GM19193 (cell line): ENCODE measurements around the gene NFIB.

Experiments
- POLR2A ChIP-seq: IDR thresholded peaks from 4 replicates; pipeline ENCODE4 v1.6.1; 2011; ENCODE audit not compliant: insufficient read depth, insufficient read length; ENCODE audit errors: extremely low read depth

NFIB gene

DNA sequence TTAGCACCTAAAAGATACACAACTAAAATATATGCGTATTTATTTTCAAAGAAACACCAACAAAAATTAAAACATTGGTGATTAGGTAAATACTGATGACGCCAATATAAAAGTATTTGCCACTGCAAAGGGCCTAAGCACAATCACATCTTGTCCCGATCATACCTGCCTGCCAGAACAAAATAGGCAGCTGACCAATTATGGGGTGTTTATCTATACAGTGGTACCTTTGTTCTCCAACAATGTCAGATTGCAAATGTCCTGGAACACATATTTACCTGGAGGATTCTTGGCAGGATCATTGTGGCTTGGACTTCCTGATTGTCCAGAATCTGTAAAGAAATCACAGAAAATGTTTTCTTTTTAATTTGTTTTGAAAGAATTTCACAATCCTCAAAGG, 134.5 kb downstream of the NFIB start:
- TF ChIP-seq POLR2A = no peak

DNA sequence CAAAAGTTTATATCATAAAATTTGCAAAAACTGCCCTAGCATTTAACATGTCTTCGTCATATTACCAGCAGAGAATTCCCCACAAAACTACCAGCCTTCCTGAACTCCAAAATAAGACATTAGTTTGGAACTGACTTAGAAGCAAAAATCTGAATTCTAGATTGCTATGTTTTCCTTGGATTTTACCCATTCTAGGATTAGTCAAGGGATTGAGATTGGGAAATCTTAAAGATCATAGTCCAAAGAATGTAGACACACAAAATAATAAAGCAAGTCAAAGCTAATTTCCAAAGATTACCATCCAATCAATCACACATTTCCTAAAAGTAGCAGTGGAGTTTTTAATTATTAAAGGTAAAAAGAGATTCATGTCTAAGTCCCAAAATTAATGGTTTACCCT, 138.2 kb downstream of the NFIB start:
- TF ChIP-seq POLR2A = no peak

DNA sequence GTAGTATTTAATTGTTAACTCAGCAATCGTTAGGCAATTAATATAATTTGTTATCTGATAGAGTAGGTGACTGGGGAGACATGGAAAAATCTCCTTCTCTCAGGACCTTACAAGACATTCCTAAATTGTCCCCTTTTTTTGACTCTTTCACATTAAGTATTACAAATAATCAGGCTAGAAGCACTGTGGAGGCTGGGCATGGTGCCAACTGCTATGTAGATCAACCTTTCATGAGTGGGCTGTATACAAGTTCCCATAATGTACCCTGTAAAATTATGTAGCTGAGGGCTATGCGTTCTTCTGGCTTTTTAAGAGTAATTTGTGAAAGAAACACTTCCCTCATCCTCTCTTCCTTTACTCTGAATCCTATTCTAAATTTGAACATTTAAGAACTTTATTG, 140.2 kb downstream of the NFIB start:
- TF ChIP-seq POLR2A = no peak

DNA sequence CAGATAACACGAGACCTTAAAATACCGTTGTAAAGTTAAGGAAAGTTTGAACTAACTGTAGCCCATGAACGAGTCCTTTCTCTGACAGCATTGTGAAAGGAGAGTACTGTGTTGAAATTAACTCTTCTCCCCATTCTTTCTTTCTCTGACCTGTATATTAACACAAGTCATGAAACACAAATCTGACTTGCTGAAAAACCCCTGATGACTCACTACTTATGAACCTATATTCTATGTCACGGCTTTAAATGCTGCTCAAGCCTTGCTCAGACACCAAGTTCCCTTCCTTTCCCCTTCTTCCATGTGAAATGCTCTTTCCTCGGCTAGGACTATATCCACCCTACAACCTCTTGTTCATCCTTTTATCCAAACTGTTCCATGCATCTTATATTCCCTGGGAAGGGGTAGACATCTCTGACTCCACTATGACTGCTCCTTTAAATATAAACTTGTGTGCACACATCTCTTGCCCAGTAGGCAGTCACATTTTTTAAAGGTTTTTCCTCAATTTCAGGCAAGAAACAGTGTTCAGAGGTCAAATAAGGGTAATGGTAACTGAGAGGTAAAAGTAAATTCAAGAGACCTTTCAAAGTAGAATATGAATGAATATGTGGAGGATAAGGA, 142.9 kb downstream of the NFIB start:
- no peak for TF ChIP-seq POLR2A

DNA sequence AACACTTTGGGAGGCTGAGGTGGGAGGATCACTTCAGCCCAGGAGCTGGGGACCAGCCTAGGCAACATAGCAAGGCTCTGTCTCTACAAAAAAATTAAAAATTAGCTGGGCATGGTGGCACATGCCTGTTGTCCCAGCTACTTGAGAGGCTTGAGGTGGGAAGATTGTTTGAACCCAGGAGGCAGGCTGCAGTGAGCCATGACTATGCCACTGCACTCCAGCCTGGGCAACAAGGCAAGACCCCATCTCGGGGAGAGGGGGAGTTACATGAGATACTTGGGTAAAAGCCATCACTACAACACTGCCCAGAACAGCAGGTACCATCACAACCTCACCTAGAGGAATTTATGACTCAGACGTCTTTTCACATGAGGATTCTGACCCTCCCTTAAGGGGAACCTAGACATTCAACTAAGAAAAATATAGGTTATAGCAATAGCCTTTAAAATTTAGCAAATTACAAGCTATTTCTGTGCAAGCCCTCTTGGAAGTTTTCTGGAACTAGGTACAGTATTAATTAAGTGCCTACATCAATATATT, 143.5 kb downstream of the NFIB start:
- TF ChIP-seq POLR2A = no peak

DNA sequence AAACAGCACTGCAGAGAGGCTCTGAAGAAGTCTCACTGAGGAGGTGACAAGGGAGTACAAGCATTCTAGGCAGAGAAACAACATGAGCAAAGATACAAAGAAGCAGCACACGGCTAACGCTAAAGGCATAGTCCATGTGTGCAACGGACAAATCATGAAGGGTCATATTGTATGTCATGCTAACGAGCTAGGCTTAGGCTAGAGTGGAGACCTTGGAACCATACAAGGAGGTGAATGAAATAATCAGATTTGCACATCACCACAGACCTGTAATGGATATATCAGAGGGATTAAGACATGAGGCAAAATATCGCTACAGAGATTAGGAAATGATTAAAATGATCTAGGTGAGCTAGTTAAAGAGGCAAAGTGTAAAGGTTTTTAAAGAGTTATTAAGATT, 145.6 kb downstream of the NFIB start:
- no peak for TF ChIP-seq POLR2A

DNA sequence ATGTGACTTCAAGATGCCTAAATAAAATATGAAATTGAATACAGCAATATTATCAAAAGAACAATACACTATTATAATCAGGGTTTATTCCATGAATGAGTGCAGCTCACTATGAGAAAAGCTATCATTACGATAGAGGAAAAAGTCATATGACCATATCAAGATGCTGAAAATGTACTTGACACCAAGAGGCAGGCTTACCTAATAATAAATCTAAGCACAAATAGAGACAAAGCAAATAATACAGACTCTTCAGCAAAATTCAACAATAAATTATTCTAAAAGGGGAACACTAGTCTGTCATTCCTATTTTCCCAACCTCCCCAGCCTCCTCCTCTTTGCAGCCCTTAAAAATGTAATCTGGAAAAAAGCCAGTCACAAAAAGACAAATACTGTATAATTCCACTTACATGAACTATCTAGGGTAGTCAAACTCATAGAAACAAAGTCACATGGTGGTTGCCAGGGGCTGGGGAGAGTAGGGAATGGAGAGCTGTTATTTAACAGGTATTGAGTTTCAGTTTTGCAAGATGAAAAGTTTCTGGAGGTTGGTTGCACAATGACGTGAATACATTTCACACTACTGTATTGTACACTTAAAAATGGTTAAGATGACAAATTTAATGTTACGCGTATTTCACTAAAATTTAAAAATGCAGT, 148.4 kb downstream of the NFIB start:
- no peak for TF ChIP-seq POLR2A

DNA sequence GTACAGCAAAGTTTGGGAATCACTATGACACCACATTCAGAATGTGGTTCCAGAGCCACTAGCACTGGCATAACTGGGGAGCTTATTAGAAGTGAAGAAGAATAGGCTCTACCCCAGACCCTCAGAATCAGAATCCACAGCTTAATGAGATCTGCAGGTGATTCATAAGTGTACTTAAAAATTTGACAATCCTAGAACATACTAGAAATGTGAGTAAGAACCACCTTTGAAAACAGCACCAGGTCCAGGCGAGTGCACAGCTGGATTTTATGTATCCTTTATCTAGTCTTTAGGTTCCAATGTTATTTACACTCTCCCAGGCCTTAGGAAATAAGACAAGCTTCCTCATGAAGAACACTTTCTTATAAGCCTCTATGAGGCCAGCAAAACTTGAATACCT, 149.0 kb downstream of the NFIB start:
- no peak for TF ChIP-seq POLR2A

DNA sequence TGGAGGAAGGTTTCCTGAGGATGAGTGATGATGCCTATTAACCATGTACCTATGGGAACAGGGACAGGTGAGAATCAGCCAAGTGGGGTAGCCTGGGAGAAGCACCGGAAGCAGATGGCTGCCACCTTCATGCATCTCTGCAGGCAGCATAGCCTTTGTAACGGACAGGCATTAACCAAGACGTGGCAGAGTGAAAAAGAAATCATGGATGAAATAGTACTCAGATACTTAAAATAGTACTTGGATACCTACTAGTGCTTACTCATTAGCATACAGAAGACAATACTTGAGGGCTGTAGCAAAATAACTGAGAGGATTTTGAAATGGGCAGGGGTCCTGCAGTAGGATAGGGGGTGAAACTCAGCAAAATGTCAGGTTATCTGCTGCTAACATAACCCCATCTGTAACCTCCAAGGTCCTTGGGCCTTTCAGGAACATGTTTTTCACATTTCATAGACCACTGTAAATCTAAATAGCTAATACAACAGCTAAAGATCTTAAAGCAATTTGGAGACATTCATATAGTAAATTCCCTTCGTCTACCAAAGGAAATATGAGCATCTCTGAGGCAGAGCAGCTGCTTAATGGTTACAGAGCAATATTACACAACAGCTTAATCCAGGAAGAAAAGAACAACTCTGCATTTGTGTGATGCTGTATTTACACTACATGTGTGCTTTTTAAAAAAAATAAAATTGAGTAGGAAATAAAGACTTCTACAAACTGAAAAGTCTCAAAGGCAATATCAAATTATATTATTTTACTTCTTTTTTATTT, 154.3 kb downstream of the NFIB start:
- TF ChIP-seq POLR2A = no peak

DNA sequence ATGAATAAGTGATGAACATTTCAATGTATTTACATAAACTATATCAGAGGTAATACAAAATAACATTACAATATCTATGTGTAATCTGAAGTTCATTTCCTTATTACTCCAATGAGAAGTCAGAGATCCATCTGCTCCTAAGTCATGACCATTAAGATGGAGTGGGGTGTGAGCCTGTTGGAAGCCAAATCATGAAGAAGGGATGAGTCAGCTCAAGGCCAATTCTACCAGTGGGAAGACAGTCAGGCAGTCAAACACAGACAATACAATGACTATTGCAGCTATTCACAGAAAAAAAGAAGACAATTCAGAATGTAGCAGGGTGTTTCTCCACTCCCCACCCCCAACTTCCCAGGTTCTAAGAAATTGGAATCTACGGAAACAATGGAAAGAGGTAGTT, 155.0 kb downstream of the NFIB start:
- no peak for TF ChIP-seq POLR2A

DNA sequence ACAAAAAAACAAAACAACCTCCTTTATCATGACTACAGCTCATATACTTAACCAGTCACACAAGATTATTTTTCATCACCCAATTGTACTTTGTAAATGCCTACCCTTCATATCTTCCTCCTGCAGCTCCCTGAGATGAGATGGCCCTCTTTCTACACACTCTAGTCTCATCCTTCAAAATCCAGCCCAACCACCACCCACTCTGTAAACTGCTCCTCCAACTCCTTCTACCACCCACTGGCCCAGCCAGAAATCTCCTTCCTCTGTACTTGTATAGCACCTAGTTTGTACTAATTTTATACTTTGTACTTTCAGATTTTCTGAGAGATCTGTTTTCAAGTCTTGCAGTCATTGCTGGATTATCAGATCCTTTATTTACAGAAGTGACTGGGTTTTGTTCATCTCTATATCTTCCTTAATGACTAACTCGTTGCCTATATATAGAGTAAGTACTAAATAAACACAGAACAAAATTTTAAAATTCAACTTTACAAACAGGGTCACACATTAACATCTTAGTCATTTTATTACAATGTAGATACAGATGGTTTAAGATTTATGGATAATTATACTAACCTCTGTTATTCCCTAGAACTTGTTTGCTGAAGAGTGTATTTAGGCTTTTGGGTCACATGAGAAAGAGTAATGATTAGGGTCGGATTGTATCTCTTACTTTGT, 155.7 kb downstream of the NFIB start:
- TF ChIP-seq POLR2A = no peak

DNA sequence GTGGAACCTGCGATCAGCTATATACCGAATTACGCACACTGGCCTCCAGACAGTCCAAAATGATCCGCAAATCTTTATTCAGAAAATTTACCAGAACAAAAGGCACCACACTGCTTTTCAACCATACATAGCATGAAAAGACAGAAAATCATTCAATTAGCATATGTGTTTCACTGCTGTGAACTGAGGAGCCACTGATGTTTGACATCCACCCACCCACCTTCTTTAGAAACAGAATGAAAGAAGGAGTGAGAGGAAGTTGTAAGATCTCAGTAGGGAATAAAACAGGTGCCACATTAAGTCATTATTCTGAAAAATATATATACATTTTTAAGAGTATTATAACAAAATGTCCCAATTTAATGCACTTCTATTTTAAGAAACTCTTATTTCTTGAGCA, 156.8 kb downstream of the NFIB start:
- no peak for TF ChIP-seq POLR2A

DNA sequence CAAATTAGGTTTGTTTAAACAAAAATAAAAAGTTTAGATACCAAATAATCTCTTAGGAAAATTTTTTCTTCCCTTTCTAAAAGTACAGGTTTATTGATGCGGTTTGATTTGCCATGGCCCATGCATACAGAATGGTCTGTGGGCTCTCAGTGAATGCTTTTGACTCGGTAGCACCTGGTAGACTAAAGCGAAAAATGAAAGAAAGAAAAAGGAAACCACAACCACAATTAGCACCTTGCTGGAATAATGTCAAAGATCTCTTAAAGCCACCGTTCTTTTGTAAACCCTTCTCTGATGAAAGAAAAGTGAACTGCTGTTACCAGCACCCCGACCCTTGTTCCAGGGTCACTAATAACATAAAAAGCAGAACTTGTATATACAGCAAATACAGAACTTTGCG, 157.9 kb downstream of the NFIB start:
- TF ChIP-seq POLR2A = no peak

DNA sequence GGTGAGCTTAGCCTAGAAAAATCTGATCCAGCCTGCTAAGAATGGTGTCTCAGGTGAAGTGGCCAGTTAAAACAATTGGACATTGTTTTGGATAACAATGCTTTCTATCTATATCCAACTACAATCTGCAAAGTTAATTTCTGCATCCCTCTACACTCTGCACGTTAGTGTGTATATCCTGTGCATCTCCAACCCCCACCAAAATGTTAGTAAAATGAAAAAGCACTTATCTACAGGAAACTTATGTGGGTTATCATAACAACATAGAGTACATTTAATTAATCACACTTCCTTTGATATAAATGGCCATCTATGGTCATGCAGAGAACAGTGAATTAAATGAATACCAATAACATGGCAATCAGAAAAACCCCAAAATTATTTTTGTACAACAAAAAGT, 158.7 kb downstream of the NFIB start:
- TF ChIP-seq POLR2A = no peak

DNA sequence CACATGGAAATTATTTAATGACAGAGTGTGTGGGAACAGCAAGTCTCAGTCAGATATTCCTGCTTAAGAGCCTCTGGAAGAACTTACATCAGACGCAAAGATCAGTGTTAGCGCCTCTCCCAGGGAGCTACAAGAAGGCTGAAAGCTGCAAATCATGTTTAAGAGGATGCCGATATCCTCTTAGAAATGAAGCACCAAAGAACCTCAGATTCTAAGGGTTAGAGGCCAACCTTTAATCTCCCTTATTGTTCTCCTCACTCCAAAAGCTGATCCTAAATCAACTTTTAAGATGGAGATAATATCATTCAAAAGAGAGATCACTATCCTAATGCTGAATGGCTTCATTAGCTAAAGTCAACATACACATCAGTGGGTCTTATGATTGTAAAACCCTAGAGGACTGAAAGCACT, 160.6 kb downstream of the NFIB start:
- no peak for TF ChIP-seq POLR2A
